Right ventricle myocardium superior (tissue), 1 donor: ENCODE results near the gene C16orf74. TPM values are rescaled to one million over a fixed set of nuclear protein-coding genes. Genes with fewer than 3 reads are reported as not detected.

Experiments
- ATAC-seq: fragments of 200-7000 bp; cut with Tn5 transposase; one replicate; pipeline ENCODE4 v1.9.1; 2020; ENCODE audit warnings: mild to moderate bottlenecking; ENCODE audit not compliant: poor library complexity
- DNase-seq: peaks from one replicate; pipeline ENCODE4 v3.0.0-alpha.2; 2020
- intact Hi-C: fragments of 100-400 bp; cut with DNase I; formaldehyde crosslinking; loops from one replicate; pipeline ENCODE4 v1.11.2; 2022
- total RNA-seq: library from RNA; stranded (reverse); fragmentation: NEBNext Ultra II Directional; extraction: Animal tissue kit (Norgen Biotek cat#: 25700); gene quantifications from one replicate; pipeline ENCODE4 v1.2.1, GENCODE V29; 2021
- donor health status: DM: no; HTN: yes; CAD: no; lungs with severe emphysema.

The C16orf74 gene
- total RNA-seq, 1 donor from 2014 or later, result 2.3 TPM

GRCh38 chr16:85752511-85753420, 1.9 kb upstream of the C16orf74 start:
- DNase-seq (no peak), ATAC-seq (peak; percentile 55)
- intact Hi-C loops, result no loop called here

DNA sequence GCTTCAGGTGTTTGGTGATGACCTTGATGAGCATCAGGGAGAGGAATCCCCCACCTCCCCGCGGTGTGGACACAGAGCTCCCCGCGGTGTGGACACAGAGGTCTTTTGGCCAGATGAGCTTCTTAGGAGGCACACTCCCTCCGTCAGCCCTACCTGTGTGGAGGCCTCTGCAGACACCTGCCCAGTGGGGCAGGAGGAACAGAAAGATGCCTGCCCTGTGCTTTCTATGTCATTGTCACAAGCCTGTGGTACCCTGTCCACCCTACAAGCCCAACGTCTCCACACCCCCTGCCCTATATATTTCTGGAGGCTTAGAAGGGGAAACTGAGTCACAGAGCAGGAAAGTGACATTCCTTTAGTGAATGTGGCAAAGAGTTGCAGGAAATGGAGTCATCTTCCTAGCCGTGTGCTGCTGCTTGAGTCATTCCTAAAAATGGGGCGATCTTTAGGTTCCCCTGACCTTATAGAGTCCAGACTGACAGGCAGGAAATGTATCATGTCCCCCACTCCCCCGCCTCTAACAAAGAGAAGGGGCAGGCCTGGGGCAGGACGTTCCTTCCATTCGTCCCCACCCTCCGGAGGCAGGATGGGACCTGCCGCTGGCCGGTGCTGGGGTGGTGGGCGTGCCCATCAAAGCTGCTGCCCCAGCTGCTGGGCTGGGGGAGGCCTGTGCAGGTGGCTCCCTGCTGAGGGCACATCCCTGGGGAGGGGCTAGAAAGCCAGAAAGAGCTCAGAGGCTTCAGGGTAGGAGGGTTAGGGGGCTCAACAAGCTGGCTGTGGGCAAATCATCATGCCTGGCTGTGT, 1.0 kb upstream of the C16orf74 start:
- no peak for ATAC-seq

GRCh38 chr16:85750146-85750826, 610 bp downstream of the C16orf74 start:
- intact Hi-C loops, result no loop called here
- DNase-seq (peak; percentile 59), ATAC-seq (peak; percentile 28)

More for the DNA sequence above, 1.0 kb upstream of the C16orf74 start:
- no peak for DNase-seq
- intact Hi-C loops, result no loop called here

GRCh38 chr16:85749771-85750145, 1.1 kb downstream of the C16orf74 start:
- DNase-seq (no peak), ATAC-seq (no peak)
- intact Hi-C loops, result no loop called here

DNA sequence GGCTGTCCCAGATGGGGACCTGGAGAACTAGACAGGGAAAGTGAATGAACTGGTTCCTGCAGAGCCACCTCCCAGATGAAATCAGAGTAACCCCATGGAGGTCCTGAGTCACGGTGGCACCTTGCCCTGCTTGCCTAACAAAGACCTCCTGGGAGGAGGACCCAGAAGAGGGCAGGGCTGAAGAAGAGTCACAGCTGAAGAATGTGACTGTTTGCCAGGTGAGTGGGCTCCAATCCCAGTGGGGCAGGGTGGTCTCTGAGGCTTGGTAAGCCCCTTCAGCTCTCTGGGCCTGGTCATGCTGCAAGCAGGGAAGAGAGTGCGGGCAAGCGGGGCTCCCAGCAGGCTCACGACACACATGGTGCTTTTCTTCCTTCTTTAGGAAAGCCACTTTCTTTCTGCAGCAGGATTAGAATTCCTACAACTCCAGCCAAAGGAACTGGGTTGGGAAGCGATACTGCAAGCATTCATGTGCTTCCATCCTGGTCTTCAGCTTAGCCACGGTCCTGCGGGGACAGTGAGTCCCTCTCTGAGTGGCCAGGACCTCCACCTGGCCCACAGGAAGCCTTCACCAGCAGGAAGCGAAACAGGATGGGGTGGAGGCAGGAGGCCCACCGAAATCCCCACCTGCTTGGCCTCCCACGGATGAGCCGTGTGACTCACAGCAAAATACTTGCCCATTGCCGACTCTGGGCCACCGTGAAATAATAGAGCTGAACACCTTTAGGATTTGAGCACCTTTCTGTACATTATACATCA, 4.3 kb downstream of the C16orf74 start:
- ATAC-seq, result no peak

GRCh38 chr16:85738923-85739715, 11.8 kb downstream of the C16orf74 start:
- ATAC-seq (no peak), DNase-seq (no peak)
- intact Hi-C loops, result no loop called here

More for the DNA sequence above, 4.3 kb downstream of the C16orf74 start:
- no peak for DNase-seq
- intact Hi-C loops, result no loop called here

DNA sequence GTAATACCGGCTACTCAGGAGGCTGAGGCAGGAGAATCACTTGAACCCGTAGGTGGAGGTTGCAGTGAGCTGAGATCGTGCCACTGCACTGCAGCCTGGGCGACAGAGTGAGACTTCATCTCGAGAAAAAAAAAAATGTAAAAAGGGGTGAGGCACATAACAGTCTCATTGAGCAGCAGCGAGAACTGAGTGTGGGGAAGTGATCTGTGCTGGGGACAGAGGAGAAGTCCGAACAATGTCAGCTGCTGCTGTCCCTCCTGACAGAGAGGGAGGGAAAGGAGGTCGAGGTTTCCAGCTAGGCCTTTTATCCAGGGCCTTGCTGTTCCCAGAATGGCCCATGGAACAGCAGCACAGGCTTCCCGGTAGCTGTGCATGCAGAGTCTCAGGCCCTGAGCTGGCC, 14.0 kb downstream of the C16orf74 start:
- intact Hi-C loops, result no loop called here
- no peak for DNase-seq
- no peak for ATAC-seq

DNA sequence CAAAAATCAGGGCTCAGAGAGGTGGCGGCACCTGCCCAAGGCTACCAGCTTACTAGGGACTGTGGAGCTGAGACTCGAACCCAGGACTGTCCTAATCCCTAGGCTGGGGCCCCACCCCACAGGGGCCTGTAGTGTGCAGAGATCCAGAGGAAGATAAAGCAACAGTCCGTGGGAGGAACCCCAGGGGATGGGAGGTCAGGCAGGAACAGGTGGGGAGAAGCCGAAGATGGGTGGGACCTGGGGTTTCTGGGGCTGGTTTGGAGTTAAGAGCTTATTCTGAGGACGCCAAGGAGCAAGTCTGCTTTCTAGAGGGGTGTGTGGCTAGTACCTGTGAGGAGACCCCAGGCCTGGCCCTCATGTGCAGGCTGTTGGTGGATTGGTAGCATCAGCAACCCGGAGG, 14.9 kb downstream of the C16orf74 start:
- DNase-seq, result no peak
- ATAC-seq, result no peak
- intact Hi-C loops, result no loop called here

- DNase-seq (no peak), ATAC-seq (no peak)
- intact Hi-C loops, result no loop called here
Observed at GRCh38 chr16:85735225-85735635, 15.7 kb downstream of the C16orf74 start.

GRCh38 chr16:85734311-85735017, 16.4 kb downstream of the C16orf74 start:
- DNase-seq (no peak), ATAC-seq (no peak)
- intact Hi-C loops, result no loop called here

DNA sequence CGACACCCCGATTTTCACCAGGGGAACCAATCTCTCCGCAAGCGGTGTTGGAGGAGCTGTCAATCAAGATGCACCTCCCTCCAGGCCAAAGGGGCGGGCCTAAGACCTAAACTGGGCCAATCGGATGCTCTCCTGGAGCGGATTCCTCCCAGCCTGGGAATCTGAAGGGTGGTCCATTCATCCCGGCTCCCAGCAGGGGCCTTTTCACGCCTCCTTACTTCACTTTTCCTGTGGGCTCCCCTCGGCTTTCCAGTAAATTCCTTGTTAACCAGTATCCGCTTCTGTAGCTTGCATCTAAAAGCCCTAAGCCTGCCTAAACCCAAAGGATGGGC, 17.1 kb downstream of the C16orf74 start:
- no peak for DNase-seq
- intact Hi-C loops, result no loop called here
- peak; percentile 43 for ATAC-seq

DNA sequence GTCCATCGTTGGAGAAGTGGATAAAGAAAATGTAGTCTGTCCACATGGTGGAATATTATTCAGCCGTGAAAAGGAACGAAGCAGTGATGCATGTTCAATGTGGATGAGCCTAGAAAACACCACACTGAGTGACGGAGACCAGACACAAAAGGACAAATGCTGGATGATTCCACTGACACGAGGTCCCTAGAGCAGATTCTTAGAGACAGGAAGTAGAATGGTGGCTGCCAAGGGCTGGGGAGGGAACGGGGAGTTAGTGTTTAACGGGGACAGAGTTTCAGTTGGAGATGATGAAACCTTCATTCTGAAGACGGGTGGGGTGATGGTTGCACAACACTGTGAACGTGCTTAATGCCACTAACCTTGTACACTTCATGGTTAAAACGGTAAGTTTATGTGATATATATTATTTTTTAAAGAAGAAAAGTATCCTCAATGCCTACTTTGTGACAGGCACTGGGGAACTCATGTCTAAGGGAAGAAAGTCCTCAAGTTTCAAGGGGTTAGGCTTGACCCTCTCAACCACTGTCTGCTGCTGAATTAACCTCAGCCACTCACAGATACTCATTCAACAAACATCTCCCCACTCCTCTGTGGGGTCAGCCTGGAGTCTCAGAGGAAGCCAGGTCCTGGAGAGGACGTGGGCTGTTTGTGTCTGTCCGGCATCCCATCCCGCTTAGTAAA, 17.6 kb downstream of the C16orf74 start:
- DNase-seq, result peak; percentile 60
- intact Hi-C loops, result no loop called here
- ATAC-seq, result no peak

DNA sequence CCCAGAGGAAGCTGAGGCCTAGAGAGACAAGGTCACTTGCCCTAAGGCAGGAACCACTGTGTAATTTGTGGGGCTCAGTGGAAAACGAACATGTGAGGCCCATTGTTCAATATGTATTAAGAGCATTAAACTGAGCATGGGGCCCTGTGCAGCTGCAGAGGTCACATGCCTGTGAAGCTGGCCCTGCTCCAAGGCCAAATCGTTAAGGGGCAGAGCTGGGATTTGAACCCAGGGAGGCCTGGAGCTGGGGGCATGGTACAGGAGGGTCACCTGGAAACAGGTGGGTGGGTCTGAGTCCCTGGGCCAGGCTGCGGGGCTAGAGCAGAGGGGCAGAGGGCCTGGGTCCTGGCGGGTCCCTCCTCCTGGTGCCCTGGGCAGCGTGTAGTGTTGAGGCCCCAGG, 19.7 kb downstream of the C16orf74 start:
- DNase-seq, result no peak
- ATAC-seq, result no peak
- intact Hi-C loops, result no loop called here

DNA sequence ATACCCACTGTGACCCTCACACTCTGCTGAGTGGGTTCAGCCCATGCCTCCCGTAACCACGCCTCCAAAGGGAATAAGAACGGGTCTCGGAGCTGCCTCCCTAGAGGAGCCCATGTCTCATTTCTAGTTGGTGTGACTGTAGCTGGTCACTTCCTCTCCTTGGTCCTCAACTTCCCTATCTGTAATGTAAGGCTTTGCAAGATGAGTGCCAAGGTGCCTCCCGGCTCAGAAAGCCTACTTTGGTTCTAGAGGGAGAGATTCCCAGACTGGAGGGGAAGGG, 20.8 kb downstream of the C16orf74 start:
- ATAC-seq, result peak; percentile 28
- no peak for DNase-seq
- intact Hi-C loops, result no loop called here

GRCh38 chr16:85729452-85730185, 21.3 kb downstream of the C16orf74 start:
- no peak for ATAC-seq
- DNase-seq, result no peak
- intact Hi-C loops, result no loop called here

- ATAC-seq, result no peak
- intact Hi-C loops, result no loop called here
Observed at GRCh38 chr16:85728879-85729278, 22.0 kb downstream of the C16orf74 start.

More at GRCh38 chr16:85728879-85729278, 22.0 kb downstream of the C16orf74 start:
- no peak for DNase-seq
